ES-I3 (cell line): ENCODE results near the gene CD300LD.

Experiments
- H3K36me3 ChIP-seq: 2 replicates; pipeline ENCODE4 v1.6.1; 2013; ENCODE audit warnings: mild to moderate bottlenecking, low read length, control low read depth, moderate library complexity; ENCODE audit not compliant: insufficient read depth
- H3K4me1 ChIP-seq: 2 replicates; pipeline ENCODE4 v1.6.1; 2013; ENCODE audit warnings: mild to moderate bottlenecking, control low read depth, low read length; ENCODE audit not compliant: insufficient read depth
- H3K9ac ChIP-seq: 2 replicates; pipeline ENCODE4 v1.6.1; 2013; ENCODE audit warnings: low read depth, mild to moderate bottlenecking, low read length, moderate library complexity
- H3K9me3 ChIP-seq: 2 replicates; pipeline ENCODE4 v1.6.1; 2013; ENCODE audit warnings: mild to moderate bottlenecking, low read length, moderate library complexity; ENCODE audit not compliant: control insufficient read depth, insufficient read depth

CD300LD gene

DNA sequence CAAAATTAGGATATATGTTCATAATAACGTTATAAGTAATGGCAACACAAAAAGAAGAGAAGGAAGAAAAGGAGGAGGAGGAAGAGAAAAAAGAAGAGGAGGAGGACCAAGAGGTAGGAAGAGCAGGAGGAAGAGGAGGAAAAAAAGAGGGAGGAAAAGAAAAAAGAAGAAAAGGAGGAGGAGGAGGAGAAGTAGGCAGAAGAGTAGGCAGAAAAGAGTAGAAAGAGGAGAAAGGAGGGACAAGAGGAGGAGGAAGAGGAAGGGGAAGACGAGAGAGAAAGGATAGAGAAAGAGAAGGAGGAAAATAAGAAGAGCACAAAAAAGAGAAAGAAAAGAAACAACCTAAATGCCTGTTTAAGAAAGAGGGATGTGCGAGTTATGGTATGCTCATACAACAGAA lies 55.2 kb downstream of the CD300LD start:
- H3K9me3 ChIP-seq = peaks cover 2% of the 10 kb centered on the region; the same call in 1 of the 2 replicates
- no peaks in the 10 kb centered on the region for H3K36me3 ChIP-seq
- no peak overlapping the region for H3K9ac ChIP-seq
- peaks cover 6% of the 10 kb centered on the region; the same call in 1 of the 2 replicates for H3K4me1 ChIP-seq

DNA sequence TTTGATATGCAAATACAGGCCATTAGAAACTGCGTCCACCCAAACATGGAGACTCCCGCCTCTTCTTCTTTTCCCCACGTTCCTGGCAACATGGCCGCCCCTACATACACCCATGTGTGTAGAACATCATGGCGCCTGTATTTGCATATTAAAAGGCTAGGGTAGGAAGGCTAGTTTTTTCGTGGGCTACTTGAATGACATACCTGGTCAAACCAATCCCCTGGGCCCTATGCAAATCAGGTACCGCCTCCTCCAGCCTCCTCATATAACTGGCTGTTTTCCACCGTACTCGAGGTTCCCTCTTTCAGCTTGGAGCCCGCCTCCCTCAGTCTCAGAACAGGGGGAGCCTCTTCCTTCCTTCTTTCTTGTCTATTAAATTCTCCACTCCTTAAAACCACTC lies 60.0 kb downstream of the CD300LD start:
- Histone ChIP-seq H3K4me1 (peaks cover 9% of the 10 kb centered on the region; the same call in 1 of the 2 replicates), H3K36me3 (no peaks in the 10 kb centered on the region), H3K9me3 (peaks cover 2% of the 10 kb centered on the region; the same call in 1 of the 2 replicates), H3K9ac (peak overlapping the region; percentile 59)

DNA sequence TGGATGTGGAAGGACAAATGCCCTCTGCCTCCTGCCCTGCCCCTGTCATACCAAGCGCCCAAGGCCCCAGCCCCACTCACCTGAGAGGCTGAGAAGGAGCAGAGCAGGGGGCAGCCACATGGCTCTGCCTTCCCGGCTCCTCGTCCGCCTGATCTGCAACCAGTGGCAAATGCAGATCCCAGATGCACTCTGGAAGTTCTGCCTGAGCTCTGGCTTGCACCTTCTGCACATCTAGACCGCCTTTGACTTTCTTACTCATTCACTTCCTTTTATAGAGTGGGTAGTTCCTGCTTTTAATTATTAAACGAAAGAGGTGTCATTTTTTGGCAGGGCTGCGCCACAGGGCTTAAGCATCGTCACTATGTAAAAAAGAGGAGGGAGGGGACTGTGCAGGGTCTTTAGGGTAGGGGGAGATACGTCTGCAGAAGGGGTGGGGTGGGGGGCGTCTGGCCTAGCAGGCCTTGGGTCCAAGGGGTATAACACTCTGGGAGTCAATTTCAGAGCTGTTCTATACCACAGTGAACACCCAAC lies 60.8 kb downstream of the CD300LD start, which contains the start of gene CD300LB:
Gene CD300LB, minus strand, starts transcription at position 245 of the 531 bp plus-strand sequence. Its CDS starts 125 bp downstream, at position 120.
- Histone ChIP-seq H3K4me1 (peaks cover 9% of the 10 kb centered on the region; the same call in 1 of the 2 replicates), H3K9ac (peak within 1 kb of the TSS; percentile 59; the same call in 1 of the 2 replicates), H3K36me3 (no peaks in the 10 kb centered on the region), H3K9me3 (peaks cover 2% of the 10 kb centered on the region; the same call in 1 of the 2 replicates)

DNA sequence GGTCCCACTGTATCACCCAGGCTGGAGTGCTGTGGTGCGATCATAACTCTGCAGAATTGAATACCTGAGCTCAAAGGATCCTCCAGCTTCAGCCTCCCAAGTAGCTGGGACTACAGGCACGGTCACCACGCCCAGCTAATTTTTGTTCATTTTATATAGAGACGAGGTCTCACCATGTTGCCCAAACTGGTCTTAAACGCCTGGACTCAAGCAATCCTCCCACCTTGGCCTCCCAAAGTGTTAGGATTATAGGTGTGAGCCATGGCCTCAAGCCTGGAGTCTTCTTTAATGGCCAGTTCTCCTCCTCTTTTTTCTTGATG lies 61.3 kb downstream of the CD300LD start:
- Histone ChIP-seq H3K9ac (no peak overlapping the region), H3K36me3 (no peaks in the 10 kb centered on the region), H3K9me3 (peaks cover 2% of the 10 kb centered on the region; the same call in 1 of the 2 replicates), H3K4me1 (peaks cover 9% of the 10 kb centered on the region; the same call in 1 of the 2 replicates)
